ENCODE results near the gene LCT.
A peak's percentile ranks its signal among the peaks of the same experiment; 100 is the strongest.
"Not testable (repeated sequence)": the region's sequence is repeated elsewhere in the genome, so short reads cannot be mapped to it uniquely, and the experiment has no call there.

Gene LCT

GRCh38 chr2:135796606-135797005 is 40.4 kb downstream of the LCT start:
- no peak for DNase-seq

GRCh38 chr2:135795641-135796040 is 41.3 kb downstream of the LCT start:
- DNase-seq, result not testable (repeated sequence)

GRCh38 chr2:135792401-135793150 is 44.4 kb downstream of the LCT start:
- DNase-seq, result no peak

GRCh38 chr2:135791418-135792190 is 45.4 kb downstream of the LCT start:
- DNase-seq, result no peak

GRCh38 chr2:135790423-135790822 is 46.6 kb downstream of the LCT start:
- DNase-seq, result no peak

- no peak for DNase-seq
These were observed 50.2 kb downstream of the LCT start for GRCh38 chr2:135786823-135787222.

GRCh38 chr2:135785032-135785431 is 52.0 kb downstream of the LCT start:
- DNase-seq, result no peak

- DNase-seq, result no peak
These were observed 53.5 kb downstream of the LCT start for GRCh38 chr2:135783439-135783838.

GRCh38 chr2:135782231-135782630 is 54.8 kb downstream of the LCT start:
- DNase-seq, result no peak

GRCh38 chr2:135776367-135776766 is 60.6 kb downstream of the LCT start:
- DNase-seq, result no peak

GRCh38 chr2:135775420-135775819 is 61.6 kb downstream of the LCT start:
- DNase-seq, result no peak

- DNase-seq, result no peak
These were observed 63.1 kb downstream of the LCT start for GRCh38 chr2:135773917-135774316.

GRCh38 chr2:135773319-135773718 is 63.7 kb downstream of the LCT start:
- no peak for DNase-seq

GRCh38 chr2:135768863-135769262 is 68.1 kb downstream of the LCT start:
- no peak for DNase-seq

- no peak for DNase-seq
These were observed 74.5 kb downstream of the LCT start for GRCh38 chr2:135762530-135762929.

GRCh38 chr2:135762022-135762421 is 75.0 kb downstream of the LCT start:
- DNase-seq, result no peak

GRCh38 chr2:135756692-135757091 is 80.3 kb downstream of the LCT start:
- no peak for DNase-seq

GRCh38 chr2:135755573-135755972 is 81.4 kb downstream of the LCT start:
- no peak for DNase-seq

- no peak for DNase-seq
These were observed 91.4 kb downstream of the LCT start for GRCh38 chr2:135745545-135745944.

- peak; percentile 20 to 31 for DNase-seq
These were observed 92.1 kb downstream of the LCT start for GRCh38 chr2:135744760-135745314.

GRCh38 chr2:135743860-135744259 is 93.1 kb downstream of the LCT start:
- no peak for DNase-seq

GRCh38 chr2:135742325-135742757 is 94.6 kb downstream of the LCT start:
- DNase-seq, result peak in 1 of 2 donors; percentile 49

- DNase-seq, result peak; percentile 93 to 95
These were observed 95.3 kb downstream of the LCT start, which contains the start of gene UBXN4 for GRCh38 chr2:135741395-135742324. Gene UBXN4 (plus strand): TSS chr2:135741855. CDS start chr2:135741930, 75 bp downstream.

Measured in stimulated activated CD4-positive, alpha-beta T cell treated with anti-CD3 and anti-CD28 coated beads, Interleukin-2, amount 100 ng/mL, for 24 hours (primary cell).